Lower lobe of right lung (tissue), 2 donors: ENCODE data around the gene IL4I1. TPM values are rescaled to one million over a fixed set of nuclear protein-coding genes. Genes with fewer than 3 reads are reported as not detected.

ENCODE experiments used
- ATAC-seq, 2 donors: fragments of 200-7000 bp; cut with Tn5 transposase; one replicate each; pipeline ENCODE4 v1.9.1; 2020 to 2022; ENCODE audit warnings: mild to moderate bottlenecking in 2 of 2, moderate library complexity in 2 of 2
- DNase-seq: peaks from one replicate; pipeline ENCODE4 v3.0.0-alpha.2; 2020
- H3K27ac ChIP-seq: fragments of 200-600 bp; one replicate; pipeline ENCODE4 v1.8.0; 2022
- H3K27me3 ChIP-seq: fragments of 200-600 bp; one replicate; pipeline ENCODE4 v1.8.0; 2022; ENCODE audit warnings: low read depth
- H3K36me3 ChIP-seq: fragments of 200-600 bp; one replicate; pipeline ENCODE4 v1.8.0; 2022; ENCODE audit warnings: mild to moderate bottlenecking
- H3K4me1 ChIP-seq: fragments of 200-600 bp; one replicate; pipeline ENCODE4 v1.8.0; 2022
- H3K4me3 ChIP-seq: fragments of 200-600 bp; one replicate; pipeline ENCODE4 v1.8.0; 2022; ENCODE audit warnings: mild to moderate bottlenecking
- H3K9me3 ChIP-seq: fragments of 200-600 bp; one replicate; pipeline ENCODE4 v1.8.0; 2022
- CTCF ChIP-seq: fragments of 200-600 bp; IDR thresholded peaks from one replicate; pipeline ENCODE4 v1.8.0; 2022; ENCODE audit warnings: antibody characterized with exemption, mild to moderate bottlenecking
- intact Hi-C: fragments of 100-400 bp; cut with DNase I; formaldehyde crosslinking; loops from one replicate; pipeline ENCODE4 v1.11.0; 2022
- total RNA-seq: library from RNA; stranded (reverse); fragmentation: NEBNext Ultra II Directional; extraction: Animal tissue kit (Norgen Biotek cat#: 25700); gene quantifications from one replicate; pipeline ENCODE4 v1.2.1, GENCODE V29; 2021
- donor health status: DM: no; HTN: yes; CAD: no; lungs with severe emphysema.

IL4I1 gene
- total RNA-seq, 1 donor from 2014 or later = 1.6 TPM

GRCh38 chr19:49871349-49871985 lies 25.2 kb downstream of the IL4I1 start:
- no peak overlapping the region for H3K27ac ChIP-seq
- intact Hi-C loops = no loop called here
- no peak for TF ChIP-seq CTCF
- no peak for DNase-seq
- no peaks in the 10 kb centered on the region for H3K9me3 ChIP-seq
- H3K4me1 ChIP-seq = peaks cover 38% of the 10 kb centered on the region
- ATAC-seq = no peak
- H3K27me3 ChIP-seq = no peaks in the 10 kb centered on the region
- H3K4me3 ChIP-seq = no peak overlapping the region
- H3K36me3 ChIP-seq = peaks cover 10% of the 10 kb centered on the region

GRCh38 chr19:49870309-49870901 lies 26.3 kb downstream of the IL4I1 start:
- H3K9me3 ChIP-seq = no peaks in the 10 kb centered on the region
- peaks cover 44% of the 10 kb centered on the region for H3K4me1 ChIP-seq
- intact Hi-C loops = no loop called here
- H3K27me3 ChIP-seq = no peaks in the 10 kb centered on the region
- H3K4me3 ChIP-seq = peak overlapping the region; percentile 70
- peaks cover 10% of the 10 kb centered on the region for H3K36me3 ChIP-seq
- no peak for TF ChIP-seq CTCF
- peak overlapping the region; percentile 85 for H3K27ac ChIP-seq
- peak; percentile 55 for DNase-seq
- ATAC-seq = no peak

DNA sequence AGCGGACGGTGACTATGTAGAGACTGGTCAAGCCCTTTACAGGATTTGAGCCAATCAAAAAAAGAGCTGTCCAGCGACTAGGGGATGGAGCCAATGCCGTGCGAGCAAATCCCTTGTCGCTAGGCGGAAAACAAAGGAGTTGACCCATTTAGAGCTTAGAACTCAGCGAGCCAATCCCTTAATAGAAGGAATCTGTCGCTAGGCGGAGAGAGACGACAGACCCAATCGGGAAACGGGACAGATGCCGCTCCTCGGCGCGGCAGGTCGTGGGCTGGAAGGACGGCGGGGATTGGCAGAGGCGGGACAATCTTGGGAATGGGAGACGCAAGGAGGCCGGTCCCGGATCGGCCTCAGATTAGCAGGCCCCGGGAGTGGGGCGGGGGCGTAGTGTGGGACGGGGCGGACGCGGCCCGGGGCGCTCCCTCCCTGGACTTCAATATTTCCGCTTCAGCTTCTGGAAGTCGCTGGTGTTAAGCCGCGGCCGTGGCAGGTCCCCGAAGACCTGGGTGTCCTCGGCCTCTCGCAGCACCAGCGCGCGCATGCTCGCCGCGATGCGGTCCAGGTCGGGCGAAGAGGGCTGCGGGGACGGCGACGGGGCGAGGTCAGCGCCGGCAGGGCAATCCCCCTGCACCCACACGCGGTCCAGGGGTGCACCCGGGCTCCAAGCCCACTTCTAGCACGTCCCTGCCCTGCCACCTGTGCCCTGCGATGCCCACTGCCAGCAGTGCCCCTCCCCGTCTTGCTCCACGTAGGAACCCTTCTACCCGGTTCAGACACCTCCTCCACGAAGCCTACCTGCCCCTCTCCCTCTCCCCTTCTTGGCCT lies 27.0 kb downstream of the IL4I1 start:
- intact Hi-C loops = no loop called here

GRCh38 chr19:49869009-49869483 lies 27.6 kb downstream of the IL4I1 start:
- DNase-seq (no peak), ATAC-seq (peak; percentile 2 to 18)
- H3K36me3 ChIP-seq = peaks cover 22% of the 10 kb centered on the region
- H3K4me1 ChIP-seq = peaks cover 46% of the 10 kb centered on the region
- H3K27ac ChIP-seq = peak overlapping the region; percentile 85
- H3K27me3 ChIP-seq = no peaks in the 10 kb centered on the region
- H3K9me3 ChIP-seq = no peaks in the 10 kb centered on the region
- intact Hi-C loops = no loop called here
- peak overlapping the region; percentile 70 for H3K4me3 ChIP-seq
- TF ChIP-seq CTCF = no peak

More for the DNA sequence above, 27.0 kb downstream of the IL4I1 start:
- peak; percentile 95 for DNase-seq
- Histone ChIP-seq H3K27me3 (no peaks in the 10 kb centered on the region), H3K36me3 (peaks cover 15% of the 10 kb centered on the region), H3K9me3 (no peaks in the 10 kb centered on the region), H3K27ac (peak overlapping the region; percentile 85), H3K4me1 (peaks cover 45% of the 10 kb centered on the region), H3K4me3 (peak overlapping the region; percentile 70)
- TF ChIP-seq CTCF = peak; percentile 12
- ATAC-seq = peak; percentile 85 to 89

DNA sequence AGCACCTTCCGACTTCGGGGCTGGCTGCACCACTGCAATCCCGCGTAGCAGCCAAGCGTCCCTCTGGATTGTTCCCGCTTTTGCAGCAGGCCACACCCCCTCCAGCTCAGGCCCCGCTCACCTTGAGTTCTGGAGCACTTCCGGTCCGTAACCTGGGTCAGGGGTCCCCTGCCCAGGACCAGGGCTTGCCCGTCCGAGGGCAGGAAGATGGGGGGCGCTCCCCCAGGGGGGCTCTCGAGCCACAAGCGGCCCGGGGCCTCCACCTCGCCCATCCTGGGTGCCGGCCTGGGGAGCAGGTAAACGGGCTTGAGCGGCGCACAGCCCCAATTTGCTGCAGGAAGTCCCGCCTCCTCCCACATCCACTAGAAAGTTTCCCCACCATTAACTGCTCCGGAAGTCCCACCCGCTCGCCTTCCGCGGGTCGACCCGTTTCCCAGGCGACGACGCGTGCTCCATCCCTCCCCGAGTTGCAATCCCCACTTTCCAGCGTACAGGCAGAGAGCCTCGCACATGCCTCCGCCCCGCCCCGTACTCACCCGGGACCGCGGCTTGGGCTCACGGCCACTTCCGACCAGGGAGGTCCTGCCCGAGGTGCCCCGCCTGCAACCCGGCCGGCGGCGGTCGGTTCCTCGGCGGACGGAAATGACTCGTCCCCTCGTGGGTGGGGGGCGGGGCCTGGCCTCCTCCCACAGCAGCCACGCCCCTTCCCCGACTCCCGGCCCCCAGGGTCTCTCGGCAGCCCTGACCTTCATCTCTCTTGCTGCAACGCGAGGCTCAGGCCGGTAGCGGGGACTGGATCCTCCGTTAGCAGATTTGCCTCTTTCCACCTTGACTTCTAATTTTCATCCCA lies 29.5 kb downstream of the IL4I1 start, which contains the start of gene PNKP:
Gene PNKP (minus strand): TSS at position 644 of the 850 bp plus-strand sequence. CDS start 372 bp downstream, at position 272.
- intact Hi-C loops = no loop called here
- H3K27me3 ChIP-seq = no peaks in the 10 kb centered on the region
- H3K4me1 ChIP-seq = peaks cover 46% of the 10 kb centered on the region
- peak; percentile 94 for DNase-seq
- peak; percentile 80 to 81 for ATAC-seq
- H3K4me3 ChIP-seq = peak within 1 kb of the TSS; percentile 69
- H3K9me3 ChIP-seq = no peaks in the 10 kb centered on the region
- TF ChIP-seq CTCF = no peak
- H3K27ac ChIP-seq = peak within 1 kb of the TSS; percentile 85
- H3K36me3 ChIP-seq = peaks cover 38% of the 10 kb centered on the region
